H9 (cell line): Measurements from ENCODE around the gene PTPRQ. TPM values are rescaled to one million over a fixed set of nuclear protein-coding genes. Genes with fewer than 3 reads are reported as not detected.

Experiments
- DNase-seq: peaks from one replicate; pipeline ENCODE4 v3.0.0-alpha.2; 2017
- H2AFZ ChIP-seq: one replicate; pipeline ENCODE4 v1.6.1; 2013; ENCODE audit warnings: mild to moderate bottlenecking, low read length, control low read depth, moderate library complexity
- H2AK5ac ChIP-seq: 2 replicates; pipeline ENCODE4 v1.6.1; 2013; ENCODE audit warnings: low read length, control low read depth, mixed read lengths; ENCODE audit not compliant: insufficient read length
- H2BK120ac ChIP-seq: one replicate; pipeline ENCODE4 v1.6.1; 2013; ENCODE audit warnings: low read depth, mild to moderate bottlenecking, low read length, control low read depth, inconsistent platforms; ENCODE audit not compliant: poor library complexity, severe bottlenecking
- H2BK12ac ChIP-seq: 2 replicates; pipeline ENCODE4 v1.6.1; 2013; ENCODE audit warnings: low read length, control low read depth, mixed read lengths, low read depth; ENCODE audit not compliant: insufficient read length
- H2BK15ac ChIP-seq: 2 replicates; pipeline ENCODE4 v1.6.1; 2013; ENCODE audit warnings: low read depth, low read length, control low read depth
- H2BK20ac ChIP-seq: one replicate; pipeline ENCODE4 v1.6.1; 2013; ENCODE audit warnings: low read depth, mild to moderate bottlenecking, low read length, control low read depth, inconsistent platforms; ENCODE audit not compliant: poor library complexity, severe bottlenecking
- H2BK5ac ChIP-seq: 2 replicates; pipeline ENCODE4 v1.6.1; 2013; ENCODE audit warnings: low read length, control low read depth, mixed read lengths; ENCODE audit not compliant: insufficient read length
- H3K14ac ChIP-seq: 2 replicates; pipeline ENCODE4 v1.6.1; 2013; ENCODE audit warnings: low read length, control low read depth; ENCODE audit not compliant: insufficient read depth
- H3K18ac ChIP-seq: 2 replicates; pipeline ENCODE4 v1.6.1; 2013; ENCODE audit warnings: low read depth, mild to moderate bottlenecking, mixed read lengths, low read length, control low read depth; ENCODE audit not compliant: insufficient read length
- H3K23ac ChIP-seq: 2 replicates; pipeline ENCODE4 v1.6.1; 2013; ENCODE audit warnings: low read length, control low read depth, mixed read lengths, low read depth; ENCODE audit not compliant: insufficient read length
- H3K23me2 ChIP-seq: 2 replicates; pipeline ENCODE4 v1.6.1; 2013; ENCODE audit warnings: low read depth, mild to moderate bottlenecking, mixed read lengths, low read length, control low read depth; ENCODE audit not compliant: insufficient read length, poor library complexity, severe bottlenecking
- H3K27ac ChIP-seq: 2 replicates; pipeline ENCODE4 v1.5.1; 2013; ENCODE audit warnings: low read length, control low read depth, mixed read lengths, low read depth; ENCODE audit not compliant: insufficient read length
- H3K27me3 ChIP-seq: 2 replicates; pipeline ENCODE4 v1.6.1; 2013; ENCODE audit warnings: low read length, control low read depth, inconsistent platforms; ENCODE audit not compliant: insufficient read depth
- H3K4ac ChIP-seq: 2 replicates; pipeline ENCODE4 v1.6.1; 2013; ENCODE audit warnings: low read depth, mild to moderate bottlenecking, control low read depth, inconsistent platforms, low read length, moderate library complexity
- H3K4me1 ChIP-seq: 2 replicates; pipeline ENCODE4 v1.6.1; 2013; ENCODE audit warnings: low read length, control low read depth, inconsistent platforms; ENCODE audit not compliant: insufficient read depth
- H3K4me2 ChIP-seq: 2 replicates; pipeline ENCODE4 v1.6.1; 2013; ENCODE audit warnings: low read length, control low read depth, mixed read lengths; ENCODE audit not compliant: insufficient read length, insufficient read depth
- H3K56ac ChIP-seq: 2 replicates; pipeline ENCODE4 v1.6.1; 2013; ENCODE audit warnings: low read depth, mild to moderate bottlenecking, mixed read lengths, low read length, control low read depth; ENCODE audit not compliant: insufficient read length
- H3K79me1 ChIP-seq: 2 replicates; pipeline ENCODE4 v1.6.1; 2013; ENCODE audit warnings: low read depth, mild to moderate bottlenecking, moderate library complexity, low read length, control low read depth, inconsistent platforms; ENCODE audit not compliant: insufficient read depth, poor library complexity, severe bottlenecking
- H3K79me2 ChIP-seq: 2 replicates; pipeline ENCODE4 v1.6.1; 2013; ENCODE audit warnings: low read length, control low read depth, inconsistent platforms; ENCODE audit not compliant: insufficient read depth
- H3K9ac ChIP-seq: 2 replicates; pipeline ENCODE4 v1.6.1; 2013; ENCODE audit warnings: low read length, control low read depth, mixed read lengths; ENCODE audit not compliant: insufficient read length; ENCODE audit errors: extremely low read depth
- H3K9me3 ChIP-seq: one replicate; pipeline ENCODE4 v1.6.1; 2013; ENCODE audit warnings: low read depth, low read length, inconsistent platforms; ENCODE audit not compliant: control insufficient read depth
- H3T11ph ChIP-seq: one replicate; pipeline ENCODE4 v1.6.1; 2013; ENCODE audit warnings: mild to moderate bottlenecking, low read length, control low read depth, inconsistent platforms
- H4K20me1 ChIP-seq: one replicate; pipeline ENCODE4 v1.6.1; 2013; ENCODE audit not compliant: control insufficient read depth, insufficient read length, insufficient read depth
- H4K5ac ChIP-seq: 2 replicates; pipeline ENCODE4 v1.6.1; 2013; ENCODE audit warnings: low read depth, mild to moderate bottlenecking, mixed read lengths, low read length, control low read depth; ENCODE audit not compliant: insufficient read length
- H4K8ac ChIP-seq: replicated peaks from 2 replicates; pipeline ENCODE4 v1.6.1; 2013; ENCODE audit warnings: low read length, control low read depth, mixed read lengths, low read depth; ENCODE audit not compliant: insufficient read length
- H4K91ac ChIP-seq: 2 replicates; pipeline ENCODE4 v1.6.1; 2013; ENCODE audit warnings: low read depth, mild to moderate bottlenecking, moderate library complexity, mixed read lengths, low read length, control low read depth; ENCODE audit not compliant: insufficient read length
- H3K27ac Mint-ChIP-seq, 3 experiments: 2 replicates in 2 of 3; 3 replicates in 1 of 3; pipeline ENCODE4 v1.8.0; 2020 to 2021; ENCODE audit warnings: mixed read lengths in 3 of 3, mild to moderate bottlenecking in 1 of 3, moderate library complexity in 1 of 3
- H3K27me3 Mint-ChIP-seq: 2 replicates; pipeline ENCODE4 v1.8.0; 2021; ENCODE audit warnings: low read depth, mild to moderate bottlenecking, moderate library complexity, mixed read lengths
- H3K36me3 Mint-ChIP-seq, 3 experiments: 2 replicates in 2 of 3; 3 replicates in 1 of 3; pipeline ENCODE4 v1.8.0; 2020 to 2021; ENCODE audit warnings: low read depth in 3 of 3, mixed read lengths in 3 of 3; ENCODE audit not compliant: insufficient read depth in 1 of 3
- H3K4me1 Mint-ChIP-seq, 2 experiments: 2 replicates each; pipeline ENCODE4 v1.8.0; 2020; ENCODE audit warnings: mixed read lengths in 2 of 2
- H3K4me3 Mint-ChIP-seq, 2 experiments: 2 replicates in 1 of 2; 3 replicates in 1 of 2; pipeline ENCODE4 v1.8.0; 2020 to 2021; ENCODE audit warnings: mild to moderate bottlenecking in 2 of 2, mixed read lengths in 2 of 2, moderate library complexity in 1 of 2
- H3K9me3 Mint-ChIP-seq, 2 experiments: 2 replicates in 1 of 2; 3 replicates in 1 of 2; pipeline ENCODE4 v1.8.0; 2020; ENCODE audit warnings: mild to moderate bottlenecking in 2 of 2, mixed read lengths in 2 of 2, moderate library complexity in 1 of 2
- CTCF ChIP-seq: fragments of 200-600 bp; sonication (generic); conservative IDR thresholded peaks from 3 replicates; pipeline ENCODE4 v1.8.0; 2021; ENCODE audit warnings: antibody characterized with exemption, mild to moderate bottlenecking
- WGBS: extraction: QIAGEN DNeasy Blood & Tissue Kit; methylation state at CpG from one replicate; pipeline ENCODE4 v1.1.7; 2013; ENCODE audit warnings: missing lambda C conversion rate, low lambda C conversion rate, mixed read lengths; ENCODE audit not compliant: insufficient read length; ENCODE audit errors: extremely low coverage; 5-methylcytosine and 5-hydroxymethylcytosine counted together
- total RNA-seq: library from RNA; stranded (reverse); gene quantifications from 2 replicates; pipeline ENCODE4 v1.2.1, GENCODE V29; 2021

The PTPRQ gene
- total RNA-seq, 1 experiment from 2014 or later = not detected

- no peak overlapping the region for H3K27ac Mint-ChIP-seq
- Histone ChIP-seq H3K9ac (no peak overlapping the region), H2AK5ac (no peak overlapping the region), H3K14ac (no peak overlapping the region), H3T11ph (no peak overlapping the region), H2BK20ac (no peak overlapping the region), H4K8ac (no peak overlapping the region), H3K79me1 (no peaks in the 10 kb centered on the region), H2AFZ (no peak overlapping the region), H3K79me2 (no peaks in the 10 kb centered on the region), H2BK12ac (no peak overlapping the region), H2BK15ac (no peak overlapping the region), H3K9me3 (no peaks in the 10 kb centered on the region), H3K27me3 (no peaks in the 10 kb centered on the region), H3K56ac (no peak overlapping the region), H3K27ac (no peak overlapping the region), H2BK5ac (no peak overlapping the region), H4K5ac (no peak overlapping the region), H4K20me1 (no peaks in the 10 kb centered on the region), H3K4ac (no peak overlapping the region), H3K18ac (no peak overlapping the region), H2BK120ac (no peak overlapping the region), H4K91ac (no peak overlapping the region), H3K4me2 (no peak overlapping the region), H3K23ac (no peak overlapping the region), H3K23me2 (no peaks in the 10 kb centered on the region), H3K4me1 (no peaks in the 10 kb centered on the region)
- WGBS = no CpG with 5 or more reads among the region's 2 CpGs
- no peak overlapping the region for H3K4me3 Mint-ChIP-seq
- no peaks in the 10 kb centered on the region for H3K27me3 Mint-ChIP-seq
- no peak for TF ChIP-seq CTCF
- H3K36me3 Mint-ChIP-seq = no peaks in the 10 kb centered on the region
- no peaks in the 10 kb centered on the region for H3K9me3 Mint-ChIP-seq
- no peak for DNase-seq
- no peaks in the 10 kb centered on the region for H3K4me1 Mint-ChIP-seq
Measured at GRCh38 chr12:80643961-80644360, 199.9 kb downstream of the PTPRQ start.
